ENCODE measurements around the gene AGAP1.

AGAP1 gene

GRCh38 chr2:235493775-235494715 lies at the start of gene AGAP1:
TSS of gene AGAP1 (plus strand) at chr2:235494043.
- no peak for DNase-seq (ENCODE audit: low read depth, low spot score)

GRCh38 chr2:235444101-235444597 lies 49.7 kb upstream of the AGAP1 start:
- DNase-seq (ENCODE audit: low read depth, low spot score), result no peak

- no peak for DNase-seq (ENCODE audit: low read depth, low spot score)
Observed at GRCh38 chr2:235445116-235445515, 48.7 kb upstream of the AGAP1 start.

GRCh38 chr2:235446082-235446481 lies 47.8 kb upstream of the AGAP1 start:
- no peak for DNase-seq (ENCODE audit: low read depth, low spot score)

- DNase-seq (ENCODE audit: low read depth, low spot score), result no peak
Observed at GRCh38 chr2:235447210-235447609, 46.6 kb upstream of the AGAP1 start.

- DNase-seq (ENCODE audit: low read depth, low spot score), result no peak
Observed at GRCh38 chr2:235449568-235449967, 44.3 kb upstream of the AGAP1 start.

GRCh38 chr2:235453605-235454151 lies 40.2 kb upstream of the AGAP1 start:
- DNase-seq (ENCODE audit: low read depth, low spot score), result no peak

GRCh38 chr2:235458839-235459273 lies 35.0 kb upstream of the AGAP1 start:
- no peak for DNase-seq (ENCODE audit: low read depth, low spot score)

- no peak for DNase-seq (ENCODE audit: low read depth, low spot score)
Observed at GRCh38 chr2:235460548-235461047, 33.2 kb upstream of the AGAP1 start.

GRCh38 chr2:235461763-235462414 lies 32.0 kb upstream of the AGAP1 start:
- no peak for DNase-seq (ENCODE audit: low read depth, low spot score)

- DNase-seq (ENCODE audit: low read depth, low spot score), result no peak
Observed at GRCh38 chr2:235462415-235462790, 31.4 kb upstream of the AGAP1 start.

GRCh38 chr2:235463893-235464292 lies 29.9 kb upstream of the AGAP1 start:
- no peak for DNase-seq (ENCODE audit: low read depth, low spot score)

- no peak for DNase-seq (ENCODE audit: low read depth, low spot score)
Observed at GRCh38 chr2:235467588-235467987, 26.3 kb upstream of the AGAP1 start.

GRCh38 chr2:235468978-235469655 lies 24.7 kb upstream of the AGAP1 start:
- peak; percentile 73 for DNase-seq (ENCODE audit: low read depth, low spot score)

- no peak for DNase-seq (ENCODE audit: low read depth, low spot score)
Observed at GRCh38 chr2:235471186-235471747, 22.6 kb upstream of the AGAP1 start.

- DNase-seq (ENCODE audit: low read depth, low spot score), result no peak
Observed at GRCh38 chr2:235472443-235472842, 21.4 kb upstream of the AGAP1 start.

GRCh38 chr2:235478609-235479008 lies 15.2 kb upstream of the AGAP1 start:
- DNase-seq (ENCODE audit: low read depth, low spot score), result no peak

GRCh38 chr2:235479604-235480003 lies 14.2 kb upstream of the AGAP1 start:
- no peak for DNase-seq (ENCODE audit: low read depth, low spot score)

GRCh38 chr2:235480614-235481013 lies 13.2 kb upstream of the AGAP1 start:
- no peak for DNase-seq (ENCODE audit: low read depth, low spot score)

- DNase-seq (ENCODE audit: low read depth, low spot score), result no peak
Observed at GRCh38 chr2:235483313-235483712, 10.5 kb upstream of the AGAP1 start.

- DNase-seq (ENCODE audit: low read depth, low spot score), result no peak
Observed at GRCh38 chr2:235485362-235485761, 8.5 kb upstream of the AGAP1 start.
